Measurements from ENCODE around the gene CLMP.
"Not testable (repeated sequence)": the region's sequence is repeated elsewhere in the genome, so short reads cannot be mapped to it uniquely, and the experiment has no call there.

The CLMP gene

DNA sequence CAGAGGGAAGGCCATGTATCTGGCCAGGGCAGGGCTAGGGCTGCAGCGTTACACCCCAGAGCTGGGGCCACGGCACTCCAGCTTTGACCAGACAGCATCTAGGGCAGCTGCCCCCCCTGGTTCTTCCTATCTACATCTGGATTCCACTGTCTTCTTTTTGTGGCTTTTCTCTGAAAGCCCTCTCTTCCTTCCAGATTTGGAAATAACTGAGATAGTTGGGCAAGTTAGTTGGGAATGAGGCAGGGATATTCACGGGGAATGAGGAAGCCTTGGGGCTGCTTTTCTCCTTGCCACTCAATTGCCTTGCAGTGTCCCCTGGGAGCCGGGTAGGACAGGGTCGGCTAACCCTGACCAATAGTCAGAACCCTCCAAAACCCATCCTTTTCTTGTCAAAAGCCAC, 26.8 kb downstream of the CLMP start:
- no peak for DNase-seq

DNA sequence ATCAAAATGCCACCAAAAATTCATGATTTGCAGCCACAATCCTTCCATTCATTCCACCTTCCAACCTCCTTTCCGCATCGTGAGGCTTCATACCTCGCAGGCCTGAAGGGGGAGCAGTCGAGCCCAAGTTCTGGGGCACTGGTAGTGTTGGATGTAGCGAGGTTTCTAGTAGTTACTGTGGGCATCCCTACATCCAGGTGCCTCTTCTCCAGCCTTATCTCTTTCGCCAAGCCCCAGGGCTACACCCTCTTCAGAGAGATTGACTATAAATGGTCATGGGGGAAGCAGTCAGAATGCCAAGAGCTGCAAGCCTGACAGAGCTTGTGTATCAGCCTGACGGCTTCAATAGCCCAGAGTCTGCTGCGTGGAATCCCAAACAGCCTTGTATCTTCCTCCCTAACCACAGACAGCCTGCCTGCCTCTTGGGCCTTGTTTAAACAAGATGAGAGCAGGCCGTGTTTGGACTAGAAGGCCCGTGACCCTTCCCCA, 28.9 kb downstream of the CLMP start:
- peak in 1 of 2 donors; percentile 25 for DNase-seq

DNA sequence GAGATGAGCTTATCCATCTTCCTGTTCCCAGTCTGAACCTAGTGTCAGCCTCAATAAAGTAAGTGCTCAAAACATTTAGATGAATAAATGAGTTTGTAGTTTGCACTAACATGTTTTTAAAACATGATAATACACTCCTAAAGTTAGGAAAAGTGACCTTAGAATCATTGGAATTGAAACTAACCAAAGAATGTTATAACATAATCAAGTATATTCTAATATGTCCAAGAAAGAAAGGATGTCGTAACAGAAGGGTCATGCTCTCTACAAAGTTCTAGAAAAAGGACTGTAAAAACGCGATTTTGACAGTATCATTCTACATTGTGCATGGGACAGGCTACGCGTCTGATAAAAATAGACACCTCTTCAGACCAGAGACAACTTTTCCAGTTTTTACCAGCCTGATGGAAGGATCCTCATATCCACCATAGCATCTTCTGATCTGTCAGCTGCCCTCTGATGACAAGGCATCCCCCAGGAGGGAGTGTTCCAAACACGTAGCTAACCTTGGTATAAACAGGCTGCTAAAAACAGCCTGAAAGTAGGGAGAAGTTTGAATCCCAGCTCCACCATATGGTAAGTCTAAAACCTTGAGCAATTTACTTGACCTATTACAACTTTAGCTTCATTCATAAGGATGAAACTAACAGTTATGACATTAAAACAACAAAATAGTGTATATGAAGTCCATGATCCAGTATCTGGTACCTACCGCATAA, 30.2 kb downstream of the CLMP start:
- no peak for DNase-seq

DNA sequence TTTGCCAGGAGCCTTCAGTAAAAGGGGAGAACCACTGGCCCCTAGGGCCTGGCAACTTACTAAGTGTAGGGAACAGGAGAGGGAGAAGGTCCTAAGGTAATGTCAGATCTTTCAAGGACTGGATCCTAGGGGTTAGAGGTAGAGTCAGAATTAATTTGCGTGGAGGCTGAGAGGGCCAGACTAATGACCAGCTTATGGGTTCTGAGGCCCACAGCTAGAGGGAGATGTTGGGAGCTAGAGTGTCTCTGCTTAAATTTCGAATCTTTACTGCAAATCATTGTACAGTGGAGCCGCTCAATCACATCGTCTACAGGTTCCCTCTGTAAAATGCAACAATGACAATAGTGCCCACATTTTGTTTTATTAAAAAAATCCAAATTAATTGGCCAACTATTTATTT, 31.4 kb downstream of the CLMP start:
- no peak for DNase-seq

DNA sequence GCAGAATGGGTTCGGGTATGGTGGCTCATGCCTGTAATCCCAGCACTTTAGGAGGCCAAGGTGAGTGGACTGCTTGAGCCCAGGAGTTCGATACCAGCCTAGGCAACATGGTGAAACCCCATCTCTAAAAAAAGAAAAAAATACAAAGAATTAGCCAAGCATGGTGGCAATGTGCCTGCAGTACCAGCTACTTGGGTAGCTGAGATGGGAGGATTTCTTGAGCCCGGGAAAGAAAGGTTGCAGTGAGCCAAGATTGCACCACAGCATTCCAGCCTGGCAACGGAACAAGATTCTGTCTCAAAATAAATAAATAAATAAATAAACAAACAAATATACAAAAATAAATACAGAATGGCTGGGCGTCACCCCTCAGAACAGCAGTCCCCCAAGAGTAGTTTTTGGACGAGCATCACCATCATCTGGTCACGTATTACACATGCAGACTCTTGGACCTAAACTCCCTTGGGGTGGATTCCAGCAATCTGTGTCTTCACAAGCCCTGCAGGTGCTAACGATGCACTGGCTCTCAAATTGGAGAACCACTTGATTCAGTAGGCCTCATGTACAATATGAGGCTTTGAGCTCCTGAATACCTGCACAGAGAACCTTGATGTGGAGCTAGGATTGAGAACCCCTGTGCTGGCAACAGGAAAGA, 33.5 kb downstream of the CLMP start:
- no peak for DNase-seq

DNA sequence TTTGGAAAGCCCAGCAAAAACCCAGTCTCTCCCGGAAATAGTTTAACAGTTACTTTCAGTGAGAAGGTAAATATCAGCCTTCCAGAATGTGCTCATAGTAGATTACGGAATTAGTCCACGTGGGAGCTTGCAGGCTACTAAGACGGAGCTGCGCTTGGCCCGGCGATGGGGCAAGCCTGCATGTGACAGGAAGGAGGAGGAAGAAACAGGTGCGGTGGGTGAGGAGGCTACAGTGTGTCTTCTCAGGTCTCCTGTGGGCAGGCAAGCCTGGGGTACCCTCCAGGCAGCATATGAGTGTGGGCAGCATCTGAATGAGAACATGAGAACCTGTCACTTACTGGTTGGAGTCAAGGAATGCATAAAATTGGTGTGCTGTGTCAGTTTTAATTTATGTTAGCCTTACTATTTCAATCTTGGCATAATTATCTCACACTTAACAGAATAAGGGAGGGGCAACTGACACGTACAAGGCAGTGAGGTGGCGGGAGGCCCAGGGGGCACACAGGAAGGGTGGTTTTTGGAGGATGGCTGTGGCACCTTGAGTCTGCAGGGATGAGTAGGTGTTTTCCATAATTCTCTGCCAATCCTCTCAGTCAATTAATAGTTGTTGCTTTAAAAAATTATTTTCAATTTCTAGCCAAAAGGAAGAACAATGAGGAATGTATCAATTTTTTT, 35.7 kb downstream of the CLMP start:
- no peak for DNase-seq

DNA sequence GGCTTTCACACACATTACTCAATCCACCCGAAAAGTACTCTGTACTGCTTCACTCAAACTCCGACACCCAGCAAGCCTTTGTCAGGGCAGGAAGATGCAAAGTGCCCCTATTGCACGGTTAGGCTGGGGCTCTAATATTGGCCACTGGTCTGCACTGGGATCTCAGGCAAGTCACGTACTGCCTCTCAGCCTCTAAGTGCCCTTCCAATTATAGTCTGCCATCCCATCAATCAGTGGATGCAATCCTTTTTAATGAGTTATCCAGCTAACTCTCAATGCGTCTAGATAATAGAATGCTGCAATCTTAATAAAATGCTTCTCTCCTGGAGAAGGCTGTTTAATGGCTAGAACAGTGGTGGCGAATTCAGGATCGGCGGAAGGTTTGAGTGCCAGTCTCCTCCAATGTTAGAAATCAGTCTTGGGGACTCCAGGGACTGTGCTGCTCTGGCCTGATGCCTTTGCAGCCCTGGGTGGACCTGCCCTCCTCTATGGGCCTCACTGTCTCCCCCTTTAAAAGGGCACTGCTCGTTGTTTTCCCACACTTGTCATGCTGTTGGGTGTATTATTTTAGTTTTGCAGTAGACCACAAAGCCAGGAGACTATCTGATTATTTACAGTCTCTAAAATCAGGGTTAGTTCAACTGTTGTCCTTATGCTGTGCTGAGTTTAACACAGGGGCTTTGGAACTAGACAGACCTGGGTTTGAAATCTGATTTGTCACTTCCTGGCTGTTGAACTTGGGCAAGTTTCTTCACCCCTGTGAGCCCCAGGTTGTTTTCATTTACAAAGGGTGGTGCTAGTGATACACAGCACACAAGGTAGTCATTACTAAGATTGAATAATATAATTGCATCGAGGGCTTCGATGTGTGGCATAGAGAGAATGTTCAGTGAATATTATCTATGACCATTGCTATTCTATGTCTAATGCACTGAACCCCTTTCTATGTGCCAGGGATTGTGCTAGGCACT, 36.7 kb downstream of the CLMP start:
- DNase-seq, result no peak

DNA sequence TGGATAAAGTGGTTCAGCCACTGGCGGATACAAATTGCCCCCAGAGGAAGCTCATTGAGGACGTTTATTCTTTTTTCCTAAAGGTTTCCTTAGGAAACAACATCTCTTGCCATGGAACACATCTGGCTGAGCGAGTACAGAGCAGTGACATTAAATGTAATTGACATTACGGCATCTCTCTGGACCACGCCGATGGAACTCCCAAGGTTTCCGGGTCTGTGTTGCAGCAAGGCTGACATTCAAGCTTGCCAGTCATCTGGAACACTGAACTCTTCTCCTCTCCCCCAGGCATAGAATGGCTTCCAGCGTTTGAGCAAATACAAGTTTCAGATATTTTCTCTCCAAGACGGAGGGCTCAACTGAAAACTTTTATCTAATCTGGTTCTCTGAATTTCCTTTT, 42.1 kb downstream of the CLMP start:
- no peak for DNase-seq

DNA sequence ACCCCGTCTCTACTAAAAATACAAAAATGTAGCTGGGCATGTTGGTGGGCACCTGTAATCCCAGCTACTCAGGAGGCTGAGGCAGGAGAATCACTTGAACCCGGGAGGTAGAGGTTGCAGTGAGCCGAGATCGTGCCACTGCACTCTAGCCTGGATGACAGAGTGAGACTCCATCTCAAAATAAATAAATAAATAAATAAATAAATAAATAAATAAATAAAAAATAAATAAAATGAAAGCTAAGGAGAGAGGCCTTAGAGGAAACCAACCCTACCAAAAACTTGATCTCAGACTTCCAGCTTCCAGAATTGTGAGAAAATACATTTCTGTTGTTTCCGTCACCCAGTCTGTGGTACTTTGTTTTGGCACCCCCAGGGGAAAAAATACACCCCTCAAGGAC, 42.7 kb downstream of the CLMP start:
- not testable (repeated sequence) for DNase-seq

DNA sequence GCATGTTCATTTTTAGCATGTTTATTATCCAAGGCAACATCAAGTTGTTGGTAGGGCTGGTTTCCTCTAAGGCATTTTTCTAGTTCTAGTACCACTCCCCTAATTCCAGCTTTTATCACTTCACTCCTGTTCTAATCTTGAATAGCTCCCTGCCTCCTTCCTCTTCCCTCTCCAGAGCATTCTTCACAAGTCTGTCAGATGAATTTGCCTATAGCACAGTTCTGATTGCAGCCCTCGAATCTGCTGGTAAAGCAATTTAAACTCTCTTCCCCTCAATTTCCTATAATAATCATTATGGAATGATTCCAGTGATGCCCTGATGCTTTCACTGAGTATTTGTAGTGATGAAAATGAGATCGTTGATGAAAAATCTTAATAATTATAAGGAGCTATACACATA, 43.3 kb downstream of the CLMP start:
- DNase-seq, result no peak

DNA sequence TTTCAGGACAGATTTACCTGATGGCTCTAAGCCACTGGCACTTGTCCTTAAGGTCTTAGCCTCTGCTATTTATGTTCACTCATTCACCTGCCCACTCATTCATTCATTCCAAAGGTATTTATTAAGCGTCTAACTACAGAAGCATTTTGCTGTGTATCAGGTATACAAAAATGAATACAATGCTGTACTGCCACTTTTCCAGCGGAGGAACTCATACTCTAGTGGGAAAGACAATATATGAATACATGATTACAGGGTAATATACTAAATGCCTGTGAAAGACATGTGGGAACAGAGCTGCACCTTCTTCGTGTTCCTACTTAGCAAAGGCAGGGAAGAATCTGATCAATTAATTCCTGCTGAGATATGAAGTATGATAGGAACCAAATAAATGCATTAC, 43.7 kb downstream of the CLMP start:
- no peak for DNase-seq

DNA sequence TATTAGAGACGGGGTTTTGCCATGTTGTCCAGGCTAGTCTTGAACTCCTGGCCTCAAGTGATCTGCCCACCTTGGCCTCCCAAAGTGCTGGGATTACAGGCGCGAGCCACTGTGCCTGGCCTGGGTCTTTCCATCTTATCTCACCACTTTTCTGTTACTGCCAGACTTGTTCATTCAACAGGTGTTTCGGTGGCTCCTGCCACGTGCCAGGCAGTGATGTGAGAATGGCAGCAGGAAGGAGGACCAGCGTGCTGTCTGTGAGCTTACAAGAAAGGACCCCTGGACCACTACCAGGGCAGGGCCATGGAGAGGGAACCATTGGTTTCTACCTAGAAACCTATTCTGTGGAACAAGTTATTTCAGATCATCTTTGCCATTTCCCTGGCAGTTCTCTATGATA, 44.2 kb downstream of the CLMP start:
- DNase-seq, result no peak

DNA sequence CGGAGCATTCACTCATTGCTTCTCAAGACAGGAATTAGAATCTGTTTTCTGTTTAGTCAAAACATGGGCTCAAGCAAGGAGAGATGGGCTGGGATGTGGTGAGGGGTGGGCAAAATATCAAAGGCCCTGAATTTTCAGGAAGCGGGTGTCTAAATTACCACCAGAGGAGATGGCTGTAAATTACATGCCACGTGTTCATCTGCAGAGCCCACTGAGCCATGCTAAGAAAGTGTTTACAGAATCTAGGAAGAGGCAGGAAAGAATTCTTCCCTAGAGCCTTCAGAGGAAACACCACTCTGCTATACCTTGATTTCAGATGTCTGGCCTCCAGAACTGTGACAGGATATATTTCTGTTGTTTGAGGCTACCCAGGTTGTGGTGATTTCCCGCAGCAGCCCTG, 46.1 kb downstream of the CLMP start:
- no peak for DNase-seq

DNA sequence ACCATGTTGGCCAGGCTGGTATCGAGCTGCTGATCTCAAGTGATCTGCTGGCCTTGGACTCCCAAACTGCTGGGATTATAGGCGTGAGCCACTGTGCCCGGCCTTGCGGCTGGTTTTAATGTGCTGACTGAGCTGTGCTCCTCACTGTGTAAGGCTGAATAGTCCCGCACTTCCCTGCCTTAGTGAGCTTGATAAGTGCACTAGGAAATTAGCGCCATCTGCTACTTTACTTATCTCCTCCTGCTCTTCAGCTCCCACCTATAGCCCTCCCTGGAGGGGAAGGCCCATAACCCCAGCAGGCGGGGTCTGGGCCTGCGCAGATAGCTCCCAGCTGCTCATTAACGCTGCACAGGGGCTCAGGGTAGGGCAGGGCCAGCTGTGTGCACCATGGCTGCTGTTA, 49.4 kb downstream of the CLMP start:
- no peak for DNase-seq

DNA sequence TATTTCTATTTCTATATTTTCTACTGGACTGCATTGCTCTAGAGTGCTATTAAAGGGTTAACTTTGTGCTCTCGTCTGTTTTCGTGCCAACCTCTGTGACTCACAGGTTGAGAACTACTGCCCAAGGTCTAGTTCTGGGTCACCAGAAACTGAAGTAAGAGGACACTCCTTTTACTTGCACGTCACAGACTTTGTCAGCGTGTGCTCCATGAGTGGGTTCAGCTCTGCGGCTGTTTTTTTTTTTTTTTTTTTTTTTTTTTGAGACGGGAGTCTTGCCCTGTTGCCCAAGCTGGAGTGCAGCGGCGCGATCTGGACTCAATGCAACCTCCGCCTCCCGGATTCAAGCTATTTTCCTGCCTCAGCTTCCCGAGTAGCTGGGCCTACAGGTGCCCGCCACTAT, 49.8 kb downstream of the CLMP start:
- peak in 1 of 2 donors; percentile 17 for DNase-seq

DNA sequence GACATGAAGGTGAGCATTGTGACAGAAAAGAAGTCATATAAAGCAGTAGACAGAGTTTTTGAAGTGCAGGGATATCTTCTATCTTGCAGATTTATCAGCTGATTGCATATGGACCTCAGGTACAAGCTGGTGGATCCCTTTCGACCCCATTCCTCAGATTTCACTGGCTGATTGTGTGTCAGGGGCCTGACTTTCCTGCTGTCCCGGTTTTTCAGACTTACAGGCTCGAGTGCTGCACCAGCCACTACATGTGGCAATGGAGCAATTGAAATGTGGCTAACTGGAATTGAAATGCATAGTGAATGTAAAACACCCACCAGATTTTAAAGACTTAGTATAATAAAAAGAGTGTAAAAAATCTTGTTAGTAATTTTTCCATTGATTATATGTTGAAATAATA, 50.3 kb downstream of the CLMP start:
- DNase-seq, result no peak

DNA sequence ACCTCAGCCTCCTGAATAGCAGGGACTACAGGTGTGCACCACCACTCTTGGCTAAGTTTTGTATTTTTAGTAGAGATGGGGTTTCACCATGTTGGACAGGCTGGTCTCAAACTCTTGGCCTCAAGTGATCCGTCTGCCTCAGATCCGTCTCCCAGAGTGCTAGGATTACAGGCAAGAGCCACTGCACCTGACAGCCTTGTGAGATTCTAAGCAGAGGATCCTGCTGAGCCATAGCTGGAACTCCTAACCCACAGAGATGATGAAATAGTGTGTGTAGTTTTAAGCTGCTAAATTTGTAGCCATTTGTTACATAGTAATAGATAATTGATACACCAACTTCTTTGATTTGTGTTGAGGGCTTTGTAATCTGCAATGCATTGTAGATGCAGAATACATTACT, 51.1 kb downstream of the CLMP start:
- no peak for DNase-seq

DNA sequence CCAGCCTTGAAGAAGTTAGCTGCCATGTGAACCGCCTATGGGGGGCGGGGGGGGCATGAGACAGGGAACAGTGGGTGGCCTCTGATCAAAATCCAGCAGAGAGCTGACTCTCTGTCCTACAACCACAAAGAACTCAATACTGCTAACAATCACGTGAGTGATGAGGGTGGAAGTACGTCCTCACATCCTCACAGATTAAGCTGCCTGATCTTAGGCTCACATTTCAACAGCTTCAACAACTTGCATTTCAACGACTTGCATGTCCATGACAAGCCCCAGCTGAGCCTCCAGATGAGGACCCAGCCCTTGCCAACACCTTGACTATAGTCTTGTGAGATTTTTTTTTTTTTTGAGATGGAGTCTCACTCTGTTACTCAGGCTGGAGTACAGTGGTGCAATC, 51.6 kb downstream of the CLMP start:
- peak in 1 of 2 donors; percentile 23 for DNase-seq

DNA sequence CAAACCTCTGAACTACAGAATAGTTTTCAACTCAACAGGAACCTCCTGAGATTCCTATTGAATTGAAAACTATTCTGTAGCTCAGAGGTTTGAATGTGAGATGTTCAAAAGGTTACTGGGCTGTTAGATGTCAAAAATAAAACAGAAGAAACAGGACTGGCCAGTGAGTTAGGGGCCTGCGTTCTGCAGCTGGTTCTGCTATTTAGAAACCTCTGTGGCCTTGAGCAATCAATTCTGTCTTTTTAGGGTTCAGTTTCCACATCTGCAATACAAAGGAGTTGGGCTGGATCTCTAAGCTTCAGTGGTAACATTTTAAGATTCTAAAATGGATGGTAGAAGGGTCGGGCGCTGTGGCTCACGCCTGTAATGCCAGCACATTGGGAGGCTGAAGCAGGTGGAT, 55.8 kb downstream of the CLMP start:
- peak in 1 of 2 donors; percentile 13 for DNase-seq

DNA sequence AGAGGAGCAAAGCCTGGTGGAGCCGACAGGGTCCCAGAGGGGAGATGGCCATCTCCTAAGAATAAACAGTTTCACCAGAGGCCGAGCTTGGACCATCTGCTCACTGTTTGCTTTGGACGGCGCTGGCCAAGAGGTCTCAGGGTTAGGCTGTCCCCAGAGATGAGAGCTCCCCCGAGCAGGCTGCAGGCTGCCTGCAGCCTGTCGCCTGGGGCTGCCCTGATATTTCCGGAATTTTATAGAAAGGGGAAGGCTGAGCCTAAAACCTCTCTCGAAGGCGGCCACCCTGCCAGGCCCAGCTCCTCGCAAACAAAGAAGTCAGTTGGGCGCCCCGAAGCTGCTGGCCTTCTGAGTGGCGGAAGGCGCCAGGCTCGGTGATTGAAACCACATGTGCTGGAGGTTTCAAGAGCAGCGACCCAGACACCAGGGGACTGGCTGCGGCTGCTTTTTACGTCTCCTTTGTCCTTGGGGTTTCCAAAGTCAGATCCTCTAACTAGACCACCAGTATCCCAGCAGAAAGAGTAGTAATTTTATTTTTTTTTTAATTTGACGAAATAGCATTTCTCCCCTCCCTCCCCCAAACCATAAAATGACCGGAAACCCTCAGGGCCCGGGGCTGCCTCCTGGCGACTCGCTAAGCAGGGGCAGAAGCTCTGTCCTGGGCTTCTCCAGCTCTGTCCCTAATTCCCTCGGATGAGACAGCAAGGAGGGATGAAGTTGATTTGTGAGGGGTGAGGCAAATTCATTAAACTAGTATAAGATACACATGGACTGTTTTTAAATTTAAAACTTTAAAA, 57.4 kb downstream of the CLMP start:
- peak; percentile 46 to 66 for DNase-seq

DNA sequence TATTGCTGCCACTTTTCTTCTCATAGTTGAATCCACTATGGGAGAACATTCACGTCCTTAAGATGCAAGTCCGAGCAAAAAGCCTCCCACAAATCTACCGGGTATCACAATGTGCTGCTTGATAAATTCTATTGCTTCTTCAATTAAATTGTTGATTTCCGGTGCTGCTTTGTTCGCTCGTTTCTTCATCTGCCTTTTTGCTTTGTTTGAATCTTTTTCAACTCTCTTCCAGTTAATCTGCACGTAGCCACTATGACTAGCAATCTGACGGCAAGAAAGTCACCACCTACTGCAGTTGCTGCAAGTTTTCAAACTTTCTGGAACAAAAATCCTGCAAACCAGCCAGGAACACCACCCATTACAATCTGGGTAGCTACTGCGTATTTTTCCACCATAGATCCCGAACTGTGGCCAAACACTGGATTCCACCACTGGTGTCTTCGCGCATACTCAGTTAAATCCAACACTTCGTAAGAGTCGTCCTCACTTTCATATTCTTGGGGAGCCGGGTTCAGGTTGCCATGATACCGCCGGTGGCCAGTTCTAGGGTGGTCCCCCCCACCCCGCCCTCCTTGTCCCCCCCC, 59.1 kb downstream of the CLMP start:
- DNase-seq, result no peak

All from inflammatory macrophage (primary cell).